DMS53 treated with DMSO at 0.1 percent for 48 hours (cell line): ENCODE data around the gene ATP6V0D1.

Experiments
- DNase-seq: peaks from one replicate; lab custom pipeline; 2025; ENCODE audit not compliant: unreplicated experiment; lab: John Stamatoyannopoulos, UW

ATP6V0D1 gene

DNA sequence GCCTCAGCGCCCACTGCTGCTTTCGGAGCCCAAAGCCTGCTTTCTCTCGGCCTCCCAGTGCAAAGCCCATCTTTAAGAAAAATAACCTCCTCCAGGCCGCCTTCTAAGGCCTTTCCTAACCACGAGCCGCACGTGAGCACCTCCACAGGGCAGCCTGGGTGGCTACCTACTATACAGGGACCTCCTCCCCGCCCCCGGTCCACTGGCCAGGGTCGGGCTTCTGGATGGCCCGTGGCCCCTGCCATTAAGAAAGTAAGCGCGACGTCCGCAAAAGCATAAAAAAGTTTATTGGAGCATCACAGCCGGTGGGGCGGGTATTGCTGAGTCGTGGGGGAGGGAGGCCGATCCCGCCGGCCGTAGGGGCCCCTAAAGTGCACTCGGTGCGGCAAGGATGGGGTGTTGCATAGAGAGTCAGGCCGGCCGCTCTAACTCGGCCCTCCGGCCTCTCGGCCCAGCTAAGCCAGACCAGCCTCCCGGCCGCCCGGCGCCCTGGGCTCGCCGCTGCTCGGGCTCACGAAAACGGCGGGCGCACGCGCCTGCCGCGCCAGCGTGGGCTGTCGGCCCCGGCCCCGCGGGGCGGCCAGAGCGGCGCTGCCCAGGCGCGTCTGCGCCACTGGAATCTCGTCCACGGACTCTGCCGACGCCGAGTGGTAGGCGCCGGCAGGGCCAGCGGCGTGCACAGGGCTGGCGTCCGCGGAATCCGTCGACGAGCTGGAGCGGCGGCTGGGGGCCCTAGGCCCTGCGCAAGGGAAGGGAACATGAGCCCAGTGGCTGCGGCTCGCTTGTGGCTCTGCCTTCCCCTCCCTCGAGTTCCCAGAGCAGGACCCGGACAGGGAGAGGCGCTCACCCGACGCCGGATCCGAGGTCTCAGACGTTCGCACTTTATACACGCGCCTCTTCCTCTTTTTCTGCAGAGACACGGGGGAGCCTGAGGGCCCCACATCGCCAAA lies 86.5 kb downstream of the ATP6V0D1 start:
- DNase-seq = no peak

DNA sequence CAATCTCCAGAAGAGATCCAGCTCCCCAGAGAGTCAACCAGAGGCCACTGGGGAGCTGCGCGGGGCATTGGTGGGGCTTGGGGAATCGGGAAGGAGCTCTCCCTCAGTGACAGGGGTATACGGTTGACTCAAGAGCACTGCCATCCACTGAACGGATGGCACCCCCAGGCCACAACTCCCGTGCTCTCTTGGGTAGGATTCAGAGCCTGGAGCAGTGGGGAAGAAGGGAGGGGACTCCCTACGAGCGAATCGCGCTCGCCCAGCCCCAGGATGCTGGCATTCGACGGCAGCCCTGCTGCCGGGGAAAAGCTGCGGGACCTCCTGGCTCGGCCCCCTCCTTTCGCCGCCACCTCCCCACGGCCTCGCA lies 87.2 kb downstream of the ATP6V0D1 start:
- no peak for DNase-seq

DNA sequence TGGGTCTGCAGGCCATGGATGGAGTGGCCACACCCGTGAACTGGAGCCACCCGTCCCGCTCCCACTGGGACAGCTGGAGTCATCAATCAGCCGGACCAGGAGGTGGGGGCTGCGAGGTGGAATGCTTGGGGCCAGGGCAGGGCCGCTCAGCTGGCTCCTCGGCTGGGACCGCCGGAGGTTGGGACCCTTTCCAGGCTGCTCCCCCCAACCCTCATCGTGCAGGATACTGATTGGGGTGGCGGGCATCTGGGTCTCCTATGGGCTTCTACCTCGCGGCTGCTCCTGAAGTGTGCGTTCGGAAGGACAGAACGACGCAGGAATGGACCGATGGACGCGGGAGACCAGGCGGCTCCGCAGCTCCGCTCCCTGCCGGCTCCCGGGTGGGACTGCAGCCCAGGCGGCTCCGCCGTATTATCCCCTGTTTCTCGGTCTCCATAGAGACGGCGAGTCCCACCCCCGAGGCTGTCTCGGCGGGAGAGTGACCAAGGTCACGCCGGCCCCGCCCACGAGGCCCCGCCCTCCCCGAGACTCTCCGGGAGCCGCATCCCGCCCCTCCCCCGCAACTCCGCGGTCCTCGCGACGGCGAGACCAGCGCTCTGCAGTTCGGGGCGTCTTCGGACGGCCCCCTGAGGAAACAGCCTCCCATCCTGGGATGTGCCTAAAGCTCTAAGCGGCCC lies 87.7 kb downstream of the ATP6V0D1 start, which contains the start of gene TPPP3:
TPPP3 (minus strand) TSS at position 388 of the 677 bp plus-strand sequence. CDS start 2,387 bp downstream, outside the sequence.
- peak; percentile 57 for DNase-seq

DNA sequence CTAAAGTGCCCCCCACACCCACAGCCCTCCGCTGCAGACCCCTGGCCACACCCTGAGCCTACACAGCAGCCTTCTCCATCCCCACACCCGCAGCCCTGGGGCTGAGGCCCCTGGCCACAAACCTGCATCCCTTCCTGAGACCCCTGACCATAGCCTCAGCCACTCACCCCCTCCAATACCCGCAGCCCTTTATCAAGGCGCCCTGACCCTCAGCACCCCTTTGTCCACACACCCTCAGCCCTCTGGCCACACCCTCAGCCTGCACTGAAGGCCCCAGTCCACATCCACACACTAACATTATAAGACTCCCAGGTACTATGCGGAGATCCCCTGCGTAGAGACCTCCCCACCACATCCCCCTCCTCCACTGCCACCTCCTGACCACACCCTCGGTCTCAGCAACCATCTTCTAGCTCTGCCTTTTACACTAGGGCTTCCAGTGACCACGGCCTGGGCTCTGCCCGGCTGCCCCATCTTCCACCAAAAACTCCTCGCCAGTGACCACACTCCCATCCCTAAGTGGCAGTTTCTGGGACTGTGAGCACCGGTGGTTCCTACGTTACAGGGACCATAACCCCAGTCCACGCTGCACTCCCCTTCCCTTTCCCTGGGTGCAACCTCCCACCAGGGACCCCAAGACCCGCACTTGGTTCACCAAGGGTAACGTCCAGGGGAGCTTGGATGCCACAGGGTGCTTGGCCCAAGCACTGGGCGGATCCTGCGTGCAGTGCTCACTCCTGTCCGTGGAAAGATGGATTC lies 88.5 kb downstream of the ATP6V0D1 start:
- DNase-seq = no peak

DNA sequence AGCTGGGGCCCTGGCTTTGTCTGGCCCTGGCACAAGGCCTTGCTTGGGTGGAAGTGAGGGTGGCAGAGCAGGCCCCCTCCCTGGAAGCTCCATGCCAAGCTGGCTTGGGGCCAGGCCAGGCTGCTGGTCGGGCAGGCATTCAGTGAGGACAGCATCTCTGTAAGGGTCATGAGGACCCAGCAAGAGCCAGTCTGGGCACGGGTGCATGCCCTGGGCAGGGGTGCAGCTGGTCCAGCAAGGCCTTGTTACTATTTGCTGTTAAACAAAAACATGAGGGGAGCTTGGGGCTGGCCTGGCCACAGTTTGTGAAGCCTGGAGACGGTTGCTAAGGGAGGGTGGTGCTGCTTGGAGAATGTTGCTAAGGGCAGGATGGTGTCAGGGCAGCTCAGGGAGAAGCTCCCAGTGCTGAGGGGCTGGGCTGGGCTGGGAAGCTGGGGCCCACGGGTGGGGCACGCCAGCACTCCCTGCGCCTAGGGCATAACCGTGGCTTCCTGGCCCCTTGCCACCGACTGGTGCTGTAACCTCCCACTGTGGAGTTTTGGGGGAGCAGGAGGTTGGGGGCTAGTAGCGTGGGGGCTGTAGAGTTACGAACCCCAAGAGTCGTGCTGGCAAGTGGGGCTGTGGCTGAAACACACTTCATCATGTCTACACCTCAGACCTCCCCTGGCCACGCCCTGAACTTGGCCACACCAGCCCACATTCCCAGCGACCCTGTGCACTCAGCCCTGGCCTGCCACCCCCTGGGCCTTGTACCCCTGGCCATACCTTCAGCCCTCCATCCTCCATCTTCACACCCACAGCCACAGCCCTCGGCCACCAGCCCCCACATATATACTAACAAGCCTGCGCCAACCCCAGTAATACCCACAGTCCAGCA lies 89.3 kb downstream of the ATP6V0D1 start:
- DNase-seq = no peak

DNA sequence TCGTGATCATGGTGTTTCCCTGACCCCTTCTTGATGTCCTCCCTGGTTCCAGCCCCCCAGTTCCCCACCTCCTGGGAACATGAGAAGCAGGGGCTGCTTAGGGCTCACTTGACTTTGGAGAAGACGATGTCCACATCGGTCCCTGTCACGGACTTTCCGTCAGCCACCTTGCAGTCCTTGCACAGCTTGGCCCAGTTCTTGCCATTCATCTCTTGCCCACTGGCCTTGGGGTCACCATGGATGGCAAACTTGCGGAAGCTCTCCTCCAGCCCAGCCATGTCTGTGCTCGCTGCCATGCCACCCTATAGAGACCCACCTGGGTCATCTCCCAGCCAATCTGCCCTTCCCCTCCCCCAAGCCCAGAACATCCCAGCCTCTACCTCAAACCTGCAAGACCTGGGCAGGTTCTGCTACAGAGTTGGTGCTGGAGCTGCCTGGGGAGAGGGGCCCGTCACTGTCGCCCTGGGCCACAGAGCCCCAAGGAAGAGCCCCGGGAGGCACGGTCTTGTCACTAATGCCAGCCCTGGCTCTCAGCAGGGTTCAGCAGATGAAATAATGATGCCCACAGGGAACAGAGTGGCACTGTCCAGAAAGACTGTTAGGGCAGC lies 90.0 kb downstream of the ATP6V0D1 start:
- no peak for DNase-seq

DNA sequence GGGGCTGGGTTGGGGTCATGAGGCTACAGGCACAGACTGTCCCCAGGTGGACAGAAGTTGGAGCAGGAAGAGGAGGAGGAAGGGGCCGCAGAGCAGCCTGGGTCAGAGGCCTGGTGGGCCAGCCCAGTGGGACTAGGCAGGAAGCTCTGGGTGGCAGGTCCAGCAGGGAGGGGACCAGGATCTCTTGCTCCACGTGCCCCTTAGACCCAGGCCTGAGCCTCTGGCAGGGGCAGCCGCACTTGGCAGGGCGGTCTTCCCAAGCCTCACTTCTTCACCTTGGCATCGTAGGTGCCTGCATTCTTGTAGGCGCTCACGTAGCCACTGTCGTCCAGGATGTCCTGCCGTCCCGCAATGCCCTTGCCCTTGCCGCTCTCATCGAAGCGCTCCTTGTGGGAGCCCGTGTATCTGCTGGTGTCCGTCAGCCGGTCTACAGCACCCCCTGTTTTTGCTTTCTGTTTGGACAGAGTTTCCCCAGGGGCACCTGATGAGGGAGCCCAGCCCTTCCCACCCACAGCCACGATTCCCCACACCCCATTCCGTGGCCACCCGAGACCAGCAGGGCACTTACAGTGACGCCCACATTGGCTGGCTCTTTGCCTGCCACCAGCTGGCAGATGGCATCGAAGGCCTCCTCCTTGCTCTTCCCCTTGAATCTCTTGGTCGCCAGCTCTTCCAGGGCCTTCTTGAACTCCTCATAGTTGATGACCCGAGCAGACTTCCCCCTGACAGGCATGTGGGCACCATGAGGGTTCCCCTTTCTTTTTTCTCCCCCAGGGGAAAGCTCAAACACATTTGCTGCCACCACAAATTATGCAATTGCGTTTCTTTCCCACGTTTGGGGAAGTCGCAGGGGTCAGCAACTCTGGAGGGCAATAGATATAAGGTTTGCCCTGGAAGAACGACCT lies 90.8 kb downstream of the ATP6V0D1 start:
- DNase-seq = no peak

DNA sequence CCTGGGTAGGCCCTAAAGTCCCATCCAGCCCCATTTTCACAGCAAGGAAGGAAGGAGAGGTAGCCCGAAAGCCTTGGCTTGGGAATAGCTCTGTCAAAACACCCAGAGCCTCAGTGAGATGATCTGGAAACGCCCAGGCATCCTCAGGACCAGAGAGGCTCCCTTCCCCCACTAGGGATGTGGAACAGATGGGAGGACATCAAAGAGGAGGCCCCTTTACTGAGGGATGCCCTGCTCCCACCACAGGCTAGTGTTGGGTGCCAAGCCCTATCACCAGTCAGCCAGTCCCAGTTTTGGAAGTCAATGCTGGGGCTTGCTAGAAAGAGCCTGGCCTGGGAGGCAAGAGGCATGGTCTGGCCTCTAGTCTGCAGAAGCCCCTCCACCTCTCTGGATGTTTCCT lies 92.4 kb downstream of the ATP6V0D1 start:
- DNase-seq = no peak

DNA sequence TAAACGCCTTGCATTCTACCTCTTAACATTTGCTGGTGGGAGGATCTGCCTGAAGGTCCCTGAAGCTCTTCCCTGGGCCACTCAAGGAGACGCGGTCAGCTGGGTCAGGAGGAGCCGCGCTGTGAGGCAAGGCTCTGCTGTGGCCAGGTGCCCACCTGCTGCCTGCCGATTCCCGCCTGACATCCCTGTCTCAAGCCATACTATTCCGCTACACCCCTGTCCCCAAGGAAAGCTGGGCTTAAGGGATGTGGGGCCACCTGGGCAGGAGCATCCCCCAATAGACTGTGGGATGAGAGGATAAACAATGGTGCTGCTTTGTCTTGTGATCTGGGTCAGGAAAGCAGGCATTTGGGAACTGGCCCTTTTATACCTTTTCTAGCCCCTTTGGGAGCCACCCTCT lies 92.8 kb downstream of the ATP6V0D1 start:
- DNase-seq = no peak
